HL-60 (cell line): Measurements from ENCODE around the gene PROK1.

Experiments used
- DNase-seq, 2 experiments: peaks; one replicate each; pipeline ENCODE4 v3.0.0-alpha.2; 2010 to 2020; ENCODE audit warnings: low read depth in 1 of 2, low spot score in 1 of 2
- H3K27ac ChIP-seq: fragments of 250-450 bp; sonication (Bioruptor Pico); replicated peaks from 2 replicates; pipeline ENCODE4 v1.5.1; 2020; ENCODE audit warnings: mild to moderate bottlenecking, moderate library complexity
- H3K27me3 ChIP-seq: fragments of 250-450 bp; sonication (Bioruptor Pico); 2 replicates; pipeline ENCODE4 v1.5.1; 2021; ENCODE audit warnings: mild to moderate bottlenecking, moderate library complexity; ENCODE audit not compliant: insufficient read depth, poor library complexity, severe bottlenecking
- H3K4me3 ChIP-seq: replicated peaks from 2 replicates; pipeline ENCODE4 v1.5.1; 2011; ENCODE audit warnings: mild to moderate bottlenecking, control low read depth, low read length; ENCODE audit not compliant: insufficient read depth
- GABPA ChIP-seq: IDR thresholded peaks from 2 replicates; pipeline ENCODE4 v1.6.1; 2012; ENCODE audit warnings: low read depth
- POLR2AphosphoS5 ChIP-seq: IDR thresholded peaks from 2 replicates; pipeline ENCODE4 v1.6.1; 2012; ENCODE audit warnings: low read depth
- SPI1 ChIP-seq: IDR thresholded peaks from 2 replicates; pipeline ENCODE4 v1.6.1; 2012; ENCODE audit warnings: low read depth, mild to moderate bottlenecking, borderline replicate concordance
- TF ChIP-seq, protein P1 (sequence below): IDR thresholded peaks from 2 replicates; pipeline ENCODE4 v1.6.1; 2012; ENCODE audit warnings: low read depth; ENCODE audit not compliant: insufficient replicate concordance
- TF ChIP-seq, protein P2 (sequence below): IDR thresholded peaks from one replicate; pipeline ENCODE4 v1.5.1; 2011; ENCODE audit warnings: low read length, control low read depth, inconsistent platforms; ENCODE audit not compliant: insufficient read depth

The PROK1 gene

DNA sequence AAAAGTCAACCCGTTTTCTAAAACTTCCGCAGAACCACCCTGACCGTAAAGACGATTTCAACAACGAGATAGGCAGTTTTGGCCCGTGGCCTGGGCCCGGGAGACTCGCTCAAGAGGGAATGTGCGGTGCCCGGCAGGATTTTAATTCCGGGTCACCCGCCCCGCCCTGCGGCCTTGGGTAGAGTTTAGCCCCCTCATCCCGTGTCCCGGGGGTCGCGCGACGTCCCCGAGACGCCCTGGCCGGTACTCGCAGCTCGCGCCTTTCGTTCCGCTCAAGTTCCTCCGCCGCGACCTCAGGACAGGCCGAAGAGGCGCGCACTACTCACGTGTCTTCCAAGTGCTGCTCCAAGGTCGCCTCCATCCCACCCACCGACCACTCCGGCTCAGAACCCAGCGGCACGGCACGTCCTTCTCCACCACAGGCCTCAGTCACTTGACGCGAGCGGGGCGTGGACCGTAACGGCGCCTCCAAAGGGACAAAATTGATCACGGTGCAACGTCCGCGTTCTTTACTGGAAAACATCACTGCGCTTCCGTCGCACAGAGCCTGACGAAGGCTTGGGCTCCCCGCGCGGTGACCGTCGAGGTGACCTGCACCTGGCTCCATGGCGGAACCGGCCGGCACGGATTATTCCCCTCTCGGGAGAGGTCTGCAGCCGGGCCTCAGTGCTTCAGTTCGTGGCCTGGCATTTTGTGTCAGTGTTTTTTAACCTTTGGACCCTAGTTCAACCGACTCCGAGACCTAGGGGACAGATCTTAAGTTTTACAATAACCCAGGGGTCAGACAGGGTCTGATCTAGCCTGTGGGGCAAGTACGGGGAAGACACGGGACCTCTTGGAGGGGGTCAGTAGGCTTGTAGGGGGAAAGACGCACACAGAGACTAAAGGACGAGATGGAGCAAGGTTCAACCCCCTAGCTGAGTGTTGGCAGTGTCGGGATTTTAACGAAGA, 43.4 kb upstream of the PROK1 start, which contains the start of gene LAMTOR5:
LAMTOR5 (minus strand) TSS at position 435 of the 951 bp plus-strand sequence; CDS start at position 361, 74 bp downstream.
- H3K4me3 ChIP-seq, result peak within 1 kb of the TSS; percentile 97
- TF ChIP-seq GABPA (peak; percentile 87), POLR2AphosphoS5 (peak; percentile 97), SPI1 (no peak; the same call in 1 of the 2 replicates)
- TF ChIP-seq, protein P1, sequence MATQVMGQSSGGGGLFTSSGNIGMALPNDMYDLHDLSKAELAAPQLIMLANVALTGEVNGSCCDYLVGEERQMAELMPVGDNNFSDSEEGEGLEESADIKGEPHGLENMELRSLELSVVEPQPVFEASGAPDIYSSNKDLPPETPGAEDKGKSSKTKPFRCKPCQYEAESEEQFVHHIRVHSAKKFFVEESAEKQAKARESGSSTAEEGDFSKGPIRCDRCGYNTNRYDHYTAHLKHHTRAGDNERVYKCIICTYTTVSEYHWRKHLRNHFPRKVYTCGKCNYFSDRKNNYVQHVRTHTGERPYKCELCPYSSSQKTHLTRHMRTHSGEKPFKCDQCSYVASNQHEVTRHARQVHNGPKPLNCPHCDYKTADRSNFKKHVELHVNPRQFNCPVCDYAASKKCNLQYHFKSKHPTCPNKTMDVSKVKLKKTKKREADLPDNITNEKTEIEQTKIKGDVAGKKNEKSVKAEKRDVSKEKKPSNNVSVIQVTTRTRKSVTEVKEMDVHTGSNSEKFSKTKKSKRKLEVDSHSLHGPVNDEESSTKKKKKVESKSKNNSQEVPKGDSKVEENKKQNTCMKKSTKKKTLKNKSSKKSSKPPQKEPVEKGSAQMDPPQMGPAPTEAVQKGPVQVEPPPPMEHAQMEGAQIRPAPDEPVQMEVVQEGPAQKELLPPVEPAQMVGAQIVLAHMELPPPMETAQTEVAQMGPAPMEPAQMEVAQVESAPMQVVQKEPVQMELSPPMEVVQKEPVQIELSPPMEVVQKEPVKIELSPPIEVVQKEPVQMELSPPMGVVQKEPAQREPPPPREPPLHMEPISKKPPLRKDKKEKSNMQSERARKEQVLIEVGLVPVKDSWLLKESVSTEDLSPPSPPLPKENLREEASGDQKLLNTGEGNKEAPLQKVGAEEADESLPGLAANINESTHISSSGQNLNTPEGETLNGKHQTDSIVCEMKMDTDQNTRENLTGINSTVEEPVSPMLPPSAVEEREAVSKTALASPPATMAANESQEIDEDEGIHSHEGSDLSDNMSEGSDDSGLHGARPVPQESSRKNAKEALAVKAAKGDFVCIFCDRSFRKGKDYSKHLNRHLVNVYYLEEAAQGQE, result peak; percentile 63
- TF ChIP-seq, protein P2, sequence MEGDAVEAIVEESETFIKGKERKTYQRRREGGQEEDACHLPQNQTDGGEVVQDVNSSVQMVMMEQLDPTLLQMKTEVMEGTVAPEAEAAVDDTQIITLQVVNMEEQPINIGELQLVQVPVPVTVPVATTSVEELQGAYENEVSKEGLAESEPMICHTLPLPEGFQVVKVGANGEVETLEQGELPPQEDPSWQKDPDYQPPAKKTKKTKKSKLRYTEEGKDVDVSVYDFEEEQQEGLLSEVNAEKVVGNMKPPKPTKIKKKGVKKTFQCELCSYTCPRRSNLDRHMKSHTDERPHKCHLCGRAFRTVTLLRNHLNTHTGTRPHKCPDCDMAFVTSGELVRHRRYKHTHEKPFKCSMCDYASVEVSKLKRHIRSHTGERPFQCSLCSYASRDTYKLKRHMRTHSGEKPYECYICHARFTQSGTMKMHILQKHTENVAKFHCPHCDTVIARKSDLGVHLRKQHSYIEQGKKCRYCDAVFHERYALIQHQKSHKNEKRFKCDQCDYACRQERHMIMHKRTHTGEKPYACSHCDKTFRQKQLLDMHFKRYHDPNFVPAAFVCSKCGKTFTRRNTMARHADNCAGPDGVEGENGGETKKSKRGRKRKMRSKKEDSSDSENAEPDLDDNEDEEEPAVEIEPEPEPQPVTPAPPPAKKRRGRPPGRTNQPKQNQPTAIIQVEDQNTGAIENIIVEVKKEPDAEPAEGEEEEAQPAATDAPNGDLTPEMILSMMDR, result no peak
- H3K27ac ChIP-seq, result peak within 1 kb of the TSS; percentile 91
- H3K27me3 ChIP-seq, result no peaks in the 10 kb centered on the region
- peak; percentile 93 to 96 for DNase-seq

DNA sequence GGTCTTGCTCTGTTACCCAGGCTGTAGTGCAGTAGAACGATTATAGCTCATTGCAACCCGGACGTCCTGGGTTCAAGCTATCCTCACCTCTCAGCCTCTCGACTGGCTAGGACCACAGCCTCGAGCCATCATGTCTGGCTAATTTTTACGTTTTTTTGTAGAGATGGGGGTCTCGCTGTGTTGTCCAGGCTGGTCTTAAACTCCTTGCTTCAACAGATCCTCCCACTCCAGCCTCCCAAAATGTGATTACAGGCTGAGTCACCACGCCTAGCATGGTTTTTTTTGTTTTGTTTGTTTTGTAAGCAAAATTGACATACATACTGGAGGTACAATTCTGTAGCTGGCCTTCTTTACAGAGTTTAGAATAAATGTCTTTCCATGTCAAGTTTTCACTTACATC, 42.5 kb upstream of the PROK1 start:
- TF ChIP-seq GABPA, result no peak
- no peak for TF ChIP-seq SPI1
- TF ChIP-seq, protein P2, result no peak
- TF ChIP-seq POLR2AphosphoS5, result no peak
- TF ChIP-seq, protein P1, result no peak
- Histone ChIP-seq H3K27ac (no peak overlapping the region), H3K27me3 (no peaks in the 10 kb centered on the region), H3K4me3 (peak overlapping the region; percentile 97)
- DNase-seq, result no peak

DNA sequence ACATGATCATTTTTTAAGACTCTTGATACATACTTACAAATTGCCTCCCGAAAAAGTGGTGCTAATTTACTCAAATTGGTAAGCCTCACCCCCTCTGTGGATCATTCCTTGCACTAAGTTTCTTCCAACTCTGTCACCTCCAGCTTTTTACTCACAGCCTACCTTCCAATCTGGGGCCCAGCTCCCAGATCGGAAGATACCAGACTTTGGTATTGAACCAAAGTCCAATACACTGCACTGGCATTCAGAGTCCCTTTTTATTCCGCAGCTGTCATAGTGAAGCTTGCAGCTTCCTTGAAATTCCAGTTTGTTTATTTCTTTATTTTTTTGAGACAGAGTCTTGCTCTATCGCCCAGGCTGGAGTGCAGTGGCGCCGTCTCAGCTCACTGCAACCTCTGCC, 41.6 kb upstream of the PROK1 start:
- TF ChIP-seq, protein P2, result no peak
- TF ChIP-seq GABPA, result no peak
- TF ChIP-seq SPI1, result no peak
- TF ChIP-seq, protein P1, result no peak
- TF ChIP-seq POLR2AphosphoS5, result no peak
- Histone ChIP-seq H3K27me3 (no peaks in the 10 kb centered on the region), H3K4me3 (no peak overlapping the region), H3K27ac (no peak overlapping the region)
- no peak for DNase-seq
